Activated T-cell treated with anti-CD3 and anti-CD28 coated beads for 24 hours (primary cell): ENCODE data around the gene MAT2B.
"Not testable (repeated sequence)": the region's sequence is repeated elsewhere in the genome, so short reads cannot be mapped to it uniquely, and the experiment has no call there.

Experiments used
- DNase-seq: peaks from one replicate; pipeline ENCODE4 v3.0.0-alpha.2; 2020; ENCODE audit warnings: low read depth

The MAT2B gene

GRCh38 chr5:163503106-163504078 lies 2.0 kb upstream of the MAT2B start:
- peak; percentile 46 for DNase-seq

- peak; percentile 32 for DNase-seq
Measured at GRCh38 chr5:163504079-163504931, 1.1 kb upstream of the MAT2B start.

- DNase-seq = no peak
Measured at GRCh38 chr5:163505049-163505367, 411 bp upstream of the MAT2B start.

- DNase-seq = no peak
Measured at GRCh38 chr5:163506095-163506457, 657 bp downstream of the MAT2B start.

GRCh38 chr5:163506726-163507125 lies 1.3 kb downstream of the MAT2B start:
- DNase-seq = no peak

- no peak for DNase-seq
Measured at GRCh38 chr5:163508753-163509152, 3.3 kb downstream of the MAT2B start.

- no peak for DNase-seq
Measured at GRCh38 chr5:163509291-163509951, 4.0 kb downstream of the MAT2B start.

GRCh38 chr5:163512526-163512925 lies 7.1 kb downstream of the MAT2B start:
- DNase-seq = no peak

GRCh38 chr5:163525096-163525495 lies 19.7 kb downstream of the MAT2B start:
- no peak for DNase-seq

GRCh38 chr5:163529698-163530097 lies 24.3 kb downstream of the MAT2B start:
- no peak for DNase-seq

GRCh38 chr5:163531272-163531671 lies 25.9 kb downstream of the MAT2B start:
- no peak for DNase-seq

- no peak for DNase-seq
Measured at GRCh38 chr5:163532171-163533084, 27.0 kb downstream of the MAT2B start.

GRCh38 chr5:163533223-163533622 lies 27.8 kb downstream of the MAT2B start:
- no peak for DNase-seq

- DNase-seq = no peak
Measured at GRCh38 chr5:163534492-163535094, 29.2 kb downstream of the MAT2B start.

- no peak for DNase-seq
Measured at GRCh38 chr5:163535290-163535689, 29.9 kb downstream of the MAT2B start.

- DNase-seq = not testable (repeated sequence)
Measured at GRCh38 chr5:163536442-163536841, 31.0 kb downstream of the MAT2B start.

GRCh38 chr5:163540696-163541095 lies 35.3 kb downstream of the MAT2B start:
- DNase-seq = no peak

- DNase-seq = no peak
Measured at GRCh38 chr5:163542771-163543170, 37.4 kb downstream of the MAT2B start.

GRCh38 chr5:163544041-163544440 lies 38.6 kb downstream of the MAT2B start:
- DNase-seq = no peak

- DNase-seq = no peak
Measured at GRCh38 chr5:163544836-163545235, 39.4 kb downstream of the MAT2B start.

- no peak for DNase-seq
Measured at GRCh38 chr5:163548649-163549048, 43.2 kb downstream of the MAT2B start.
